GOT3 (cell line): Measurements from ENCODE around the gene SIAH1.
"Not testable (repeated sequence)": the region's sequence is repeated elsewhere in the genome, so short reads cannot be mapped to it uniquely, and the experiment has no call there.

Experiments used
- DNase-seq: peaks from one replicate; lab custom pipeline; 2025; ENCODE audit warnings: mixed read lengths; lab: John Stamatoyannopoulos, UW

The SIAH1 gene

GRCh38 chr16:48332978-48333377, 52.2 kb downstream of the SIAH1 start:
- DNase-seq: no peak

GRCh38 chr16:48330841-48331192, 54.4 kb downstream of the SIAH1 start:
- DNase-seq: no peak

- no peak for DNase-seq
Observed at GRCh38 chr16:48330189-48330840, 54.9 kb downstream of the SIAH1 start.

GRCh38 chr16:48329138-48329537, 56.1 kb downstream of the SIAH1 start:
- no peak for DNase-seq

- no peak for DNase-seq
Observed at GRCh38 chr16:48326915-48327314, 58.3 kb downstream of the SIAH1 start.

GRCh38 chr16:48323783-48324775, 61.1 kb downstream of the SIAH1 start:
- no peak for DNase-seq

- no peak for DNase-seq
Observed at GRCh38 chr16:48321317-48322036, 63.7 kb downstream of the SIAH1 start.

- DNase-seq: no peak
Observed at GRCh38 chr16:48318630-48319029, 66.6 kb downstream of the SIAH1 start.

- no peak for DNase-seq
Observed at GRCh38 chr16:48317614-48318315, 67.4 kb downstream of the SIAH1 start.

GRCh38 chr16:48317026-48317425, 68.2 kb downstream of the SIAH1 start:
- no peak for DNase-seq

- DNase-seq: not testable (repeated sequence)
Observed at GRCh38 chr16:48313905-48314304, 71.3 kb downstream of the SIAH1 start.

GRCh38 chr16:48310908-48311641, 74.1 kb downstream of the SIAH1 start:
- DNase-seq: no peak
